Adrenal gland (tissue), 12 donors: Measurements from ENCODE around the gene NR2F2. TPM values are rescaled to one million over a fixed set of nuclear protein-coding genes. Genes with fewer than 3 reads are reported as not detected.
A peak's percentile ranks its signal among the peaks of the same experiment; 100 is the strongest.

Experiments
- DNase-seq, 7 donors: peaks; one replicate each; pipeline ENCODE4 v3.0.0-alpha.2; 2019 to 2020
- H3K27ac ChIP-seq, 5 donors: fragments of 200-600 bp; sonication (generic) in 4 of 5; 1 replicate in 3 of 5; 2 replicates in 2 of 5; pipeline versions ENCODE4 v1.5.1 to v1.8.0; 2016 to 2020; ENCODE audit warnings: mild to moderate bottlenecking in 1 of 5
- H3K27me3 ChIP-seq: fragments of 200-600 bp; 2 replicates; pipeline ENCODE4 v1.8.0; 2021
- H3K36me3 ChIP-seq, 2 donors: fragments of 200-600 bp; replicated peaks in 1 of 2; 1 replicate in 1 of 2; 2 replicates in 1 of 2; pipeline versions ENCODE4 v1.5.1 to v1.8.0; 2018 to 2022
- H3K4me1 ChIP-seq, 2 donors: fragments of 200-600 bp; replicated peaks in 1 of 2; 1 replicate in 1 of 2; 2 replicates in 1 of 2; pipeline versions ENCODE4 v1.5.1 to v1.8.0; 2018 to 2021
- H3K4me3 ChIP-seq, 4 donors: fragments of 200-600 bp; sonication (generic) in 3 of 4; one replicate each; pipeline ENCODE4 v1.5.1; 2016 to 2018
- H3K9me3 ChIP-seq, 3 donors: fragments of 200-600 bp; sonication (generic) in 1 of 3; replicated peaks in 1 of 3; 1 replicate in 2 of 3; 2 replicates in 1 of 3; pipeline versions ENCODE4 v1.5.1 to v1.8.0; 2016 to 2021
- POLR2A ChIP-seq, 2 donors: fragments of 450-650 bp; IDR thresholded peaks; one replicate each; pipeline ENCODE4 v1.6.1; 2017; ENCODE audit warnings: antibody characterized with exemption in 2 of 2, mild to moderate bottlenecking in 2 of 2, moderate library complexity in 1 of 2
- WGBS, 4 donors: extraction: QIAGEN DNeasy Blood & Tissue Kit in 2 of 4; methylation state at CpG; one replicate each; pipeline versions ENCODE4 v1.1.5 to v1.1.7; 2013 to 2017; 5-methylcytosine and 5-hydroxymethylcytosine counted together
- intact Hi-C, 2 donors: fragments of 100-400 bp; cut with DNase I; formaldehyde crosslinking; loops; one replicate each; pipeline versions ENCODE4 v1.14.1 to v1.15.0; 2022 to 2023
- polyA plus RNA-seq, 3 donors: library from polyadenylated mRNA; stranded (reverse); fragments of 200-250 nt in 2 of 3; fragments of 350-450 nt in 1 of 3; fragmentation: Illumina TruSeq in 1 of 3; extraction: RNeasy Lipid Tissue Mini Kit (QIAGEN cat#74804) in 1 of 3; gene quantifications; one replicate each; pipeline ENCODE4 v1.2.3, GENCODE V29; 2013 to 2014
- total RNA-seq, 9 donors: library from RNA; depleted of rRNA in 4 of 9; stranded (reverse); fragments of >200 nt in 4 of 9; fragments of 120-200 nt in 1 of 9; fragmentation: NEBNext Ultra II Directional in 1 of 9; extraction: Animal tissue kit (Norgen Biotek cat#: 25700) in 1 of 9; gene quantifications; one replicate each; pipeline versions ENCODE4 v1.1.0 to v1.2.4, GENCODE V29; 2013 to 2023
- TF ChIP-seq, protein P1 (sequence below), 6 experiments: fragments of 450-650 bp in 4 of 6; fragments of 200-600 bp in 2 of 6; sonication (generic) in 1 of 6; IDR thresholded peaks; 1 replicate in 5 of 6; 2 replicates in 1 of 6; pipeline versions ENCODE4 v1.5.1 to v1.8.0; 2016 to 2021; ENCODE audit warnings: antibody characterized with exemption in 6 of 6, mild to moderate bottlenecking in 2 of 6, moderate library complexity in 1 of 6
- donor health status: healthy with polysubstance abuse.
- donor health status: Bipolar disorder and iron deficiency.
- donor health status: DM: yes; HTN: yes; CAD: no.
- donor health status: DM: no; HTN: no; CAD: no.
- donor health status: DM: no; HTN: no; CAD: no.
- donor health status: DM: yes; HTN: yes; CAD: no.

The NR2F2 gene
- total and polyA plus RNA-seq, 12 donors = 13.9 to 113 (median 47.1) TPM

DNA sequence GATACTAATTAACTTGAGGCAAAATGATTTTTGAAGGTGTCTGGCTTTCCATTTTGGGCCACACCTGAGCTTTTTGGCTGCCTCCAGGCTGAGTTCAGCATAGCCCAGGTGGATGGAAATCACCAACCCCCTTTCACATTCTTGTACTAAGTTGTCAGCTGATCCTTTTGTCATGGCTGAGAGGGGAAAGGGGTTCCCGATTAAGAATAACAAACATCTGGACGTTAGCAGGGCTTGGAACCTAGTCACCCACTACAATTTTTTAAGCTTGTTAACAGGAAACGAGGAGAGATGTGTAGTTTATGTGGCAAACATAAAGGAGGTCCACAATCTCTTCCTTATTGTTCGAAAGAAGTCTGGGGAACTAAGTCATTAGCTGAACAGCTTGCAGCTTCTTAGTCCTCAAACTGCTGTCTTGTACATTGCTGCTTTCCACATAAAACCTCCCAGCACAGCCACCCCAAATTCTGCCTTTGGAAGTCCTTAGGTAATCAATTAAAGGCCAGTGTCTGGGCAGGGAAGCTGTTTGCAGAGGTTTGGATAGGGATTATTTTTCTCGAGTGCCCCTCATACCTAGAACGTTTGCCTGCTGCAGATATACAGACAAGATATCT, 5.0 kb downstream of the NR2F2 start:
- Histone ChIP-seq H3K4me3 (peak overlapping the region in 3 of 4 donors; percentile 81 to 91 (median 82)), H3K9me3 (no peaks in the 10 kb centered on the region), H3K36me3 (peaks cover 0 to 43% of the 10 kb centered on the region in 2 donors), H3K4me1 (peaks cover 15 to 26% of the 10 kb centered on the region in 2 donors), H3K27me3 (no peaks in the 10 kb centered on the region), H3K27ac (peak overlapping the region; percentile 78 to 95 (median 94))
- TF ChIP-seq, protein P1, sequence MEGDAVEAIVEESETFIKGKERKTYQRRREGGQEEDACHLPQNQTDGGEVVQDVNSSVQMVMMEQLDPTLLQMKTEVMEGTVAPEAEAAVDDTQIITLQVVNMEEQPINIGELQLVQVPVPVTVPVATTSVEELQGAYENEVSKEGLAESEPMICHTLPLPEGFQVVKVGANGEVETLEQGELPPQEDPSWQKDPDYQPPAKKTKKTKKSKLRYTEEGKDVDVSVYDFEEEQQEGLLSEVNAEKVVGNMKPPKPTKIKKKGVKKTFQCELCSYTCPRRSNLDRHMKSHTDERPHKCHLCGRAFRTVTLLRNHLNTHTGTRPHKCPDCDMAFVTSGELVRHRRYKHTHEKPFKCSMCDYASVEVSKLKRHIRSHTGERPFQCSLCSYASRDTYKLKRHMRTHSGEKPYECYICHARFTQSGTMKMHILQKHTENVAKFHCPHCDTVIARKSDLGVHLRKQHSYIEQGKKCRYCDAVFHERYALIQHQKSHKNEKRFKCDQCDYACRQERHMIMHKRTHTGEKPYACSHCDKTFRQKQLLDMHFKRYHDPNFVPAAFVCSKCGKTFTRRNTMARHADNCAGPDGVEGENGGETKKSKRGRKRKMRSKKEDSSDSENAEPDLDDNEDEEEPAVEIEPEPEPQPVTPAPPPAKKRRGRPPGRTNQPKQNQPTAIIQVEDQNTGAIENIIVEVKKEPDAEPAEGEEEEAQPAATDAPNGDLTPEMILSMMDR (IDR thresholded peaks at IDR 0.05) = no peak
- TF ChIP-seq POLR2A (IDR thresholded peaks at IDR 0.05) = no peak
- intact Hi-C loops = no loop called here
- DNase-seq = peak in 2 of 7 donors; percentile 9 to 13
- 5 to 9% (median 8%) methylated on average over 6 of the region's 6 CpGs for WGBS, 4 donors

DNA sequence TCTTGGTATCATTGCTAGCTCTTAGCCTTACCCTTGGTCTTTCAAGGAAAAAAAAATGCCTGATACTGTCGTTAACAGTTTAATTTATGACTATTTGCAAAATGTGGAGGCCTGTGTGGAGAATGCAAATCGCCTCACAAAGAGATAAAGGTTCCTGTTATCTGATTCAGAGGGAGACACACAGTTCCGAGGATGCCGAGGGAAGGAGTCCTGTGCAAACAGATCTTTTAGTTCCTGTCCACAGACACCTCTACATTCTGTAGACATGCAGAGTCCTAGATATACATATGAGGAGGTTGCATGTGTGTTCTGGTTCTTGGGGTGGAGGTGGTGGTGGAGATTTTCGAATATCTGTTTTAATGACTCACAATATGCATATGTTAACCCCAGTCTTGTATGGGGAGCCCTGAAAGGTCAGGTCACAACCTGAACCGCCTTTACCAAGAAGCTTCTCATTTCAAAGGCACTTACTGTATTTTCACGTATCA, 5.7 kb downstream of the NR2F2 start:
- intact Hi-C loops = no loop called here
- Histone ChIP-seq H3K4me3 (peak overlapping the region in 3 of 4 donors; percentile 48 to 91 (median 82)), H3K4me1 (peaks cover 15 to 26% of the 10 kb centered on the region in 2 donors), H3K9me3 (no peaks in the 10 kb centered on the region), H3K27ac (peak overlapping the region; percentile 78 to 95 (median 94)), H3K27me3 (no peaks in the 10 kb centered on the region), H3K36me3 (peaks cover 0 to 43% of the 10 kb centered on the region in 2 donors)
- WGBS, 4 donors = 4 to 10% (median 8%) methylated on average over 7 of the region's 7 CpGs
- peak in 6 of 7 donors; percentile 13 to 60 (median 28) for DNase-seq
- TF ChIP-seq, protein P1 (IDR thresholded peaks at IDR 0.05) = no peak
- TF ChIP-seq POLR2A (IDR thresholded peaks at IDR 0.05) = peak in 1 of 2 donors; percentile 55

- Histone ChIP-seq H3K4me3 (peak overlapping the region in 3 of 4 donors; percentile 48 to 91 (median 82)), H3K27me3 (no peaks in the 10 kb centered on the region), H3K27ac (peak overlapping the region; percentile 78 to 95 (median 94)), H3K4me1 (peaks cover 15 to 26% of the 10 kb centered on the region in 2 donors), H3K36me3 (peaks cover 0 to 43% of the 10 kb centered on the region in 2 donors), H3K9me3 (no peaks in the 10 kb centered on the region)
- TF ChIP-seq, protein P1 (IDR thresholded peaks at IDR 0.05) = no peak
- TF ChIP-seq POLR2A (IDR thresholded peaks at IDR 0.05) = peak in 1 of 2 donors; percentile 34
- intact Hi-C loops = no loop called here
- DNase-seq = peak in 5 of 7 donors; percentile 13 to 45 (median 26)
- WGBS, 4 donors = 2 to 5% (median 4%) methylated on average over 9 of the region's 9 CpGs
Measured at GRCh38 chr15:96336596-96337364, 6.3 kb downstream of the NR2F2 start.

- no peak for TF ChIP-seq POLR2A (IDR thresholded peaks at IDR 0.05)
- H3K27me3 ChIP-seq = no peaks in the 10 kb centered on the region
- peaks cover 0 to 43% of the 10 kb centered on the region in 2 donors for H3K36me3 ChIP-seq
- 3 to 13% (median 8%) methylated on average over 14 of the region's 14 CpGs for WGBS, 4 donors
- H3K9me3 ChIP-seq = no peaks in the 10 kb centered on the region
- peak in 5 of 7 donors; percentile 15 to 49 (median 22) for DNase-seq
- peak overlapping the region; percentile 78 to 95 (median 94) for H3K27ac ChIP-seq
- intact Hi-C loops = no loop called here
- peaks cover 15 to 26% of the 10 kb centered on the region in 2 donors for H3K4me1 ChIP-seq
- H3K4me3 ChIP-seq = peak overlapping the region in 2 of 4 donors; percentile 82 to 91
Measured at GRCh38 chr15:96337365-96338023, 7.0 kb downstream of the NR2F2 start.
